Measurements from ENCODE around the gene EFCAB12.

DNA sequence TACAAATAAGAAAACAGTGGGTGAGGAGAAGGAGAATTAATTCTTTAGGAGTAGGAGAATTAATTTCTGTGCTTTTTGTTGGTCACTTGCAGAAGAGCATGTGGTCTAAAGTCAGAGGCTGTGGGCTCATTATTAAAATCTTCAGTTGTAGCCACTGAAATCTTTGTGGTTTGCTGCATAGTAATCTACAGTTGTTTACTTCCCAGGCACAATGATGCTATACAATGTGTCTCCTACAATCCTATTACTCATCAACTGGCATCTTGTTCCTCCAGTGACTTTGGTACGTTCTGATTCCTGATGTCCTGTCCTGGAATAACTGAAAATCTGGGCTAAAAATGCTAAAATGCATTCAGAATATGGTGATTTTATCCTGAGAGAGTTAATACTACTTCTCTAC, 32.6 kb upstream of the EFCAB12 start:
- no peak for TF ChIP-seq POLR2AphosphoS5 (IDR thresholded peaks at IDR 0.05; ENCODE audit: insufficient read depth in 1 of 2, low read depth in 1 of 2)
- TF ChIP-seq, protein P1, sequence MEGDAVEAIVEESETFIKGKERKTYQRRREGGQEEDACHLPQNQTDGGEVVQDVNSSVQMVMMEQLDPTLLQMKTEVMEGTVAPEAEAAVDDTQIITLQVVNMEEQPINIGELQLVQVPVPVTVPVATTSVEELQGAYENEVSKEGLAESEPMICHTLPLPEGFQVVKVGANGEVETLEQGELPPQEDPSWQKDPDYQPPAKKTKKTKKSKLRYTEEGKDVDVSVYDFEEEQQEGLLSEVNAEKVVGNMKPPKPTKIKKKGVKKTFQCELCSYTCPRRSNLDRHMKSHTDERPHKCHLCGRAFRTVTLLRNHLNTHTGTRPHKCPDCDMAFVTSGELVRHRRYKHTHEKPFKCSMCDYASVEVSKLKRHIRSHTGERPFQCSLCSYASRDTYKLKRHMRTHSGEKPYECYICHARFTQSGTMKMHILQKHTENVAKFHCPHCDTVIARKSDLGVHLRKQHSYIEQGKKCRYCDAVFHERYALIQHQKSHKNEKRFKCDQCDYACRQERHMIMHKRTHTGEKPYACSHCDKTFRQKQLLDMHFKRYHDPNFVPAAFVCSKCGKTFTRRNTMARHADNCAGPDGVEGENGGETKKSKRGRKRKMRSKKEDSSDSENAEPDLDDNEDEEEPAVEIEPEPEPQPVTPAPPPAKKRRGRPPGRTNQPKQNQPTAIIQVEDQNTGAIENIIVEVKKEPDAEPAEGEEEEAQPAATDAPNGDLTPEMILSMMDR (IDR thresholded peaks at IDR 0.05) = no peak
- TF ChIP-seq POLR2A (IDR thresholded peaks at IDR 0.05) = no peak
